HG03159 (cell line): ENCODE measurements around the gene MVK.

Experiments used
- ATAC-seq: cut with Tn5 transposase; IDR thresholded peaks from one replicate; pipeline ENCODE4 v1.9.1; 2021; ENCODE audit warnings: mild to moderate bottlenecking, moderate library complexity; ENCODE audit not compliant: unreplicated experiment

MVK gene

DNA sequence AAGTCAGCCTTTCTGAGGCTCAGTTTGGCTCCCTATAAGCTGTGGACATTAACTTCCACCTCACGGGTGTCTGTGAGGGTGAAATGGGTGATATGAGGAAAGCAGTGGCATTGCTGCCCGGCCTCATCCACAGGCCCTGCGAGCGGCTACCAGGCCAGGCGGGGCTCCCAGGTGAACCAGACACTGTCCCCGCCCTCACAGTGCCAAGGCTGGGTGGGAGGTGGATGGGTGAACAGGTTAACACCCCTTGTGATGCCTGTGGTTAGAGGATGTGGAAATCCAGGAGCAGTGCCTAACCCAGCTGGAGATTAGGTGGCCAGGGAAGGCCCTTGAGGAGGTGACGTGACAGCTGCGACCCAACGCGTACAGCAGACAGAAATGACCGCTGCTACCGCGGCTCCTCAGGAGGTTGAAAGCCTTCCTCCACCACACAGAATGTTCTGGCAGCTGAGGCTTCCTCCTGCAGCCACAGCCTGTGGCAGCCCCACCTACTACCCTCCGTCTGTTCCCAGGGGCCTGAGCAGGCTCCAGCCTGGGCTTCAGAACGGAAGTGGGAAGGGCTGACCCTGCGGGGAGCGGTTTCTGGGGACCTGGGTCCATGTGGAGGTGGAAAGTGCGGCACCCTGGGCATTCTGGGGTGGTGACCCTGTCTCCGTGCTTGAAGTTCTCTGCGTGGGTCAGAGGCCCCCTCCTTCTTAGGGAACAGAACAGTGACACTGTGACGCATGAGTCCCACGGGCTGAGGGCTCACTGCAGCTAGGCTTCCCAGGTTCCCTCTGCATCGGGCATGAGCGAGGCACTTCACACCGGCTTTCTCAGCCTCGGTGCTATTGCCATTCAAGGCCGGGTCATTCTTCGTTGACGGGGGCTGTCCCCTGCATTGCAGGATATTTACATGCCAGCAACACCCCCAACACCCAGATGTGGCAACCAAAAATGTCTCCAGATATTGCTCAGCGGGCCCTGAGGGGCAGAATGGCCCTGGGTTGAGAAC is 10.0 kb upstream of the MVK start:
- ATAC-seq = no peak

DNA sequence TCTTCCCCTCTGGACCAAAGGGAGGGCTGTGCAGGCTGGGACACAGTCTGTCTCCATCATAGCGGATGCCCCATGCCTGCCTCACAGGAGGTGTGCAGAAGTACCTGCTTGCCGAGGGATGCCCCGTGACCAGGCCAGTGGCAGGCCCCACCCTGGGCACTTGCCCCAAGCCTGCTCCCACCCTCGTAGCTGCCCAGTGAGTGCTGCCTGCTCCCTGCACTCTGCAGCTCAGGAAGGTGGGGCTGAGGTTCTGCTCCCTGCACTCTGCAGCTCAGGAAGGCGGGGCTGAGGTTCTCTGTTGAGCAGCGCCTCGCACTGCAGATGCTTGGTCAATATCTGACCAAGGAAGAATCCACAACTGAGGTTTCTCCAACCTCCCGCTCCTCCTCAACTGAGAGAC is 7.2 kb upstream of the MVK start:
- ATAC-seq = no peak

DNA sequence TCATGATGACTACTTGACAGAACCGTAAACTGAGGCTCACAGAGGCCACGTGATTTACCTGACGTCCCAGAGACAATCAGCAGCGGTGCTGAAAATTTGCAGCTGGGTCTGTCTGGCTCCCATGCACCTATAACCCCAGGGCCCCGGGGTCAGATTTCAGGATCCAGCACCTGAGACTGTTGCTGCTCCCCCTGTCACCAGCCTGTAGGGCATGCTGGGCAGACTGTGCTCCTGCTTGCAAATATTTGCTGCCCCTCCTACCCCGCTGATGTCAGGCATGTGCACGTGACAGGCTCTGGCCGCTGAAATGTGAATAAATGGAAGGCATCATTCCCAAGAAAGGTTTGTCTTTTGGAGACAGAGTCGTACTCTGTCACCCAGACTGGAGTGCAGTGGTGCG is 6.3 kb upstream of the MVK start:
- ATAC-seq = no peak

DNA sequence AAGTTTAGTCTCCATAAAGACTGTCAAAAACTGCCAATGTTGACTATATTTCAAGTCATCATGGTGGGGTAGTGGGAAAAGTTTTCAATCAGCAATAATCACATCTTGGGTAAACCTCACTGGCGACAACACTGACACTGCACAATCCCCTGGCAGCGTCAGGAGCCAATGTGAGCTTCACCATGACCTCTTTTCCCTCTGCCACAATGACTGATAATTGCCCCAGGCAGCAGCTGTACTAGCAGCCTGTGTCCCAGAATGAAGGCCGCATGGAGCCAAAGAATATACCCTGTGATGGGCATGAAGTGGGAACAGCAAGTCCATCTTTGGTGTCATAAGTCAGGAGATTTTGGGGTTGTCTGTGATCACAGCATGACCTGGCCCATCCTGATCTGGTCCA is 5.6 kb upstream of the MVK start:
- ATAC-seq = no peak

DNA sequence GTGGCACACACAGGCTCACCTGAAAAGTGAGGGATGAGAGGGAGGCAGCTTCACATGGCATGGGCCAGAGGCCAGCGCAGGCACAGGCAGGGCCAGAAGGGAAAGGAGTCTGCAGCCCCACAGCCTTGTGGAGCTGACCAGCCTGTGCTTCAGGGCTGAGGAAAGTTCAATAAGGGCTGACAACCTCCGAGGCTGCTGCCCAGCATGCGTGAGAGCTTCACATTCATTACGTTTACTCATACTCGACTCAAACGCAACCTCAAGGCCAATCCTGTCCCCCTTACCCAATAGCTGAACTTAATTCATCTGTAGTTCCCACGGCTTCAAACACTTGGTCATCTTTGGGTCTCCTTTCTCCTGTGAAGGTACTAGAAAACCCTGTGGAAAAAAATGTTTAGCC is 5.1 kb upstream of the MVK start:
- ATAC-seq = no peak

DNA sequence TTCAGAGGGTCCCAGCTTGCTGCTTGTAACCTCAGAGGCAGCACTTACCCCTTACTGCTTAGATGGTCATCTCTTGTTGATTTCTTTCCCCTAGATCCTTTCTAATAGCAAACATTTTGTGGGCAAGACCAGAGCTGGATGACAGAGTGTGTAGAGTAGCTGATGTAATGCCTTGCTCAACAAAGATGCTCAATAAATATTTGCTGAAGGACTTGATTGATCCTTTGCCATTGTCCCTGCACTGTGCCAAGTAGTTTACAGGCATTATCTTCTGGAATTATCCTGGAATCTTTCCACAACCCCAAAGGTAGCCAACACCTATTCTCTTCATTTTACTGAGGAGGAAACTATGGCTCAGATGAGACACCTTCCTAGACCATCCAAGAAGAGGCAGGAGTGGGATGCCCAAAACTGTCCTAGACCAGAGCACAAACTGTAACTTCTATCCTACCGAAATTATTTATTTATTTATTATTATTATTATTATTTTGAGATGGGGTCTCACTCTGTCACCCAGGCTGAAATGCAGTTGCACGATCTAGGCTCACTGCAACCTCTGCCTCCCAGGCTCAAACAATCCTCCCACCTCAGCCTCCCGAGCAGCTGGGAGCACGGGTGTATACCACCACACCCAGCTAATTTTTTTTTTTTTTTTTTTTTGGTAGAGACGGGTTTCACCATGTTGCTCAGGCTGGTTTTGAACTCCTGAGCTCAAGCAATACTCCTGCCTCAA is 1.7 kb upstream of the MVK start:
- no peak for ATAC-seq

DNA sequence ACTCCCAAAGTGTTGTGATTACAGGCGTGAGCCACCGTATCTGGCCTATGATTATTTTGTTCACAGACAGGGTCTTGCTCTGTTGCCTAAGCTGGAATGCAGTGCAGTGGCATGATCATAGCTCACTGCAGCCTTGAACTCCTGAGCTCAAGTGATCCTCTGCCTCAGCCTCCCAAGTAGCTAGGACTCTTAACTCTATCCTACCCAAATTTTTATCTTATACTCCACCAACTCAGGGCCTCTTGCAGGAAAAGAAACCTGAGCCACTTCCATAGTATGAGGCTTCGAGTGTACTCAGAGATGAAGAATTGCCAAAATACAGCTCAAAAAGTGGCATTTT is 1.1 kb upstream of the MVK start:
- no peak for ATAC-seq

- ATAC-seq = no peak
Measured at GRCh38 chr12:109573914-109574244, 285 bp downstream of the MVK start.

- no peak for ATAC-seq
Measured at GRCh38 chr12:109575683-109576082, 2.1 kb downstream of the MVK start.

- ATAC-seq = no peak
Measured at GRCh38 chr12:109577311-109577710, 3.7 kb downstream of the MVK start.

- no peak for ATAC-seq
Measured at GRCh38 chr12:109578330-109578927, 4.8 kb downstream of the MVK start.

DNA sequence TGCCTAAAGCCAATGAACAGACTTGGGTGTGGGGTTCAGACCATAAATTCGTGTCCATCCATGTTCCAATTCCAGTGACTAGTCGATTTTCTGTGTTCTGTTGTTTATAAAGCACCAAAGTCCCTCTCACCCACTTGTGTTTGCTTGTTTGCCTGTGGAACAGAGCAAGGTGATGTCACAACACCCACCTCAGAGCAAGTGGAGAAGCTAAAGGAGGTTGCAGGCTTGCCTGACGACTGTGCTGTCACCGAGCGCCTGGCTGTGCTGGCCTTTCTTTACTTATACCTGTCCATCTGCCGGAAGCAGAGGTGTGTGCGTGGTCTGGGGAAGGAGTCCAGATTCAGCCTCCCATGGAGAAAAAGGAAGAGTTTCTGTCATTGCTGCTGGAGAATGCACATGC is 6.0 kb downstream of the MVK start:
- ATAC-seq = no peak

- ATAC-seq = no peak
Measured at GRCh38 chr12:109580272-109580671, 6.7 kb downstream of the MVK start.

DNA sequence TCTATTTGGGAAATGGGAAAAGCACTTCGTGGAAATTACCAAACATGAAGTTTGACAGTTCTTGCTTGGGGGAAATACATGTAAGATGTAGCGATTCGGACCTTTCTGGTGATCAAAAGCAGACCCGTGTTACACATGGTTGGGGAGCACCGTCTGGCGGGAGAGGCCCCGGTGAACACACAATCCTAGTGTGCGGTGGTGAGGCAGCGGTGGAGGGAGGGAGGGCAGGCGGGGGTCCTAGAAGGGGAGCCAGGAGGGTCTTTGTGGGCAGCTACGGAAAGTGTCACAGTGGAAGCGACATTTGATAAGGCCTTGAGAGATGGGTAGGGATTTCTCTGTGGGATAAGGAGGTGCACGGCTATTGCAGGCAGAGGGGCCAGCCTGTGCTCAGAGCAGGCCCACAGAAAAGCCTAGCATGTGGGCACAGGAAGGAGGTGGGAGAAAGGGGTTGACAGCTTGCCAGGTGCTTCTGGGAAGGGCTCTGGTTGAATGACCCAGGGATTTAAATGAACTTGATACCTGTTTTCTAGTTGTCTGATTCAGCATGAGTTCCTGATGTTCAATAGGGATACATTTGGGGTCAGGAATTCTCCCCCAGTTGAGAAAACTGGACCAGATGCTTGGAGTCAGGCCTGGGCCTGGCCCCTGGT is 7.2 kb downstream of the MVK start:
- ATAC-seq = no peak

DNA sequence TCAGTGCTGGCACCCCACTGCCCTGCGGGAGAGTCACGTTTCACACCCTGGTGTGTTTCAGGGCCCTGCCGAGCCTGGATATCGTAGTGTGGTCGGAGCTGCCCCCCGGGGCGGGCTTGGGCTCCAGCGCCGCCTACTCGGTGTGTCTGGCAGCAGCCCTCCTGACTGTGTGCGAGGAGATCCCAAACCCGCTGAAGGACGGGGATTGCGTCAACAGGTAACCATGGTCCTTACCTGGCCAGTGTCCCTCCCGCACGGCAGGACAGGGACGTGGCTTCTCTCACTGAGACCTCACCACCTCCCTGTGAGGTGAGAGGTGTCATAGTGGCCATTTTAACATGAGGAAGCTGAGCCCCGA is 7.7 kb downstream of the MVK start:
- no peak for ATAC-seq

DNA sequence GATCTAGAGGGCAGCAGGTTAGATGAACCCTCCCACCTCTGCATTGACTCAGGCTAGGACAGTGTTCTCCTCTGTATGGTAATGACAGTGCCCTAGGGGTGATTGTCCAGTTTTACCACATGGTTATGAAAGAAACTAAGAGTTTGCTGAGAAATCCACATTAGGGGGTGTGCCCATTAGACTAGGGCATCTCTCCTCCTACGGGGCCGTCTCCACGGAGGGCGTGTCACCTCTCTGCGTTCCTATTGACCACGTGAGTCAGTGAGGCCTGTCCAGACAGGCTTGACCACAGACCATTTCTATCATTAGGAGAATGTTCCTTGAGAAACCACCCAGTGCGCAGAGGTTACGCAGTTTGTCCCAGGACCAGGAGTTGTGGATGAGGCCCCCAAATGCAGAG is 8.3 kb downstream of the MVK start:
- ATAC-seq = no peak

GRCh38 chr12:109582636-109583035 is 9.0 kb downstream of the MVK start:
- ATAC-seq = no peak

DNA sequence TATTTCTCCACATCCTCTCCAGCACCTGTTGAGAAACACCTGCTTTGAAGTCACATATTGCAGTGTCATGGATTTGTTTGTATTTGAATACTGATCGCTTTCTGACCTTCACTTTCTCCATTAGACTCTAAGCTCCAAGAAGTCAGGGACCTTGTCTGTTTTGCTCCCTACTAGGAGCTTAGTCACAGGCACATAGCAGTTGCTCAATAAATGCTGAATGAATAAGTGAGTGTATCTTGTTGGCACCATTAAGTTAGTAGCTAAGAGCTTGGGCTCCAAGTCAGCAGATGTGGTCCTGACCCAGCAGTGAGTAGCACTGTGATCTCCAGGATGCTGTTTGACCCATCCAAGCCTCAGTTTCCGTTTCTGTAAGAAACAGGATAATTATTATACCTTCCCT is 10.1 kb downstream of the MVK start:
- no peak for ATAC-seq

- no peak for ATAC-seq
Measured at GRCh38 chr12:109586385-109587296, 13.0 kb downstream of the MVK start.

DNA sequence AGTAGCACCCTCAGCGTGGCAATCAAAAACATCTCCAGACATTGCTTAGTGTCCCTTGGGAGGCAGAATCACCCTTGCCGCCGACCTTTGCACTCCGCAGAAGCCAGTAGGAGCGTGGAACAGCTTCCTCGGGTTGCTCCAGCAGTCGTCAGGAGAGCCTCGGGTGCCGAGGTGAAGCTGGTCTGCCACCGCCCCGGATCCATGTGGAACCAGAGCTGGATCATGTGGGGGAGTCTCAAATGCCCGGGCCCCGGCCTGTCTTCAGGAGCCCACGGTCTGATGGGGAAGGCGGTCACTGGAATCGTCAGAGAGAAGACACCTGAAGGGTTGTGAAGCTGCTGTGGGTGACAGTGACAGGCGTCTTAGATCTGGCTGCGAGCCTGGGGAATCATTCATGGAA is 14.3 kb downstream of the MVK start:
- ATAC-seq = no peak
